GM23338 (cell line): ENCODE data around the gene GLIS2. TPM values are rescaled to one million over a fixed set of nuclear protein-coding genes. Genes with fewer than 3 reads are reported as not detected.

Experiments
- ATAC-seq: fragments of 200-7000 bp; cut with Tn5 transposase; 3 replicates; pipeline ENCODE4 v1.9.1; 2020
- DNase-seq: peaks from one replicate; pipeline ENCODE4 v3.0.0-alpha.2; 2015; ENCODE audit warnings: low spot score
- H2AFZ ChIP-seq: fragments of 200-600 bp; sonication (generic); 2 replicates; pipeline ENCODE4 v1.8.0; 2016; ENCODE audit warnings: antibody characterized with exemption, mild to moderate bottlenecking, moderate library complexity
- H3F3A ChIP-seq: fragments of 200-600 bp; sonication (generic); replicated peaks from 2 replicates; pipeline ENCODE4 v1.8.0; 2017; ENCODE audit warnings: antibody characterized with exemption, mixed run types, low read depth
- H3K27ac ChIP-seq: fragments of 200-600 bp; sonication (generic); 2 replicates; pipeline ENCODE4 v1.6.1; 2016; ENCODE audit warnings: low read depth
- H3K27me3 ChIP-seq: fragments of 200-600 bp; sonication (generic); 2 replicates; pipeline ENCODE4 v1.8.0; 2016; ENCODE audit warnings: mild to moderate bottlenecking, mixed run types, moderate library complexity; ENCODE audit not compliant: insufficient read depth
- H3K36me3 ChIP-seq: fragments of 200-600 bp; sonication (generic); 2 replicates; pipeline ENCODE4 v1.8.0; 2016; ENCODE audit warnings: mild to moderate bottlenecking; ENCODE audit not compliant: insufficient read depth
- H3K4me1 ChIP-seq: fragments of 200-600 bp; sonication (generic); 2 replicates; pipeline ENCODE4 v1.8.0; 2016; ENCODE audit warnings: mild to moderate bottlenecking, moderate library complexity; ENCODE audit not compliant: insufficient read depth
- H3K4me2 ChIP-seq: fragments of 200-600 bp; sonication (generic); 2 replicates; pipeline ENCODE4 v1.7.1; 2017; ENCODE audit warnings: mixed run types
- H3K4me3 ChIP-seq: fragments of 200-600 bp; sonication (generic); 2 replicates; pipeline ENCODE4 v1.6.1; 2016; ENCODE audit warnings: mixed run types
- H3K79me2 ChIP-seq: fragments of 200-600 bp; sonication (generic); replicated peaks from 2 replicates; pipeline ENCODE4 v1.8.0; 2017; ENCODE audit warnings: mild to moderate bottlenecking; ENCODE audit not compliant: insufficient read depth
- H3K9me2 ChIP-seq: fragments of 200-600 bp; sonication (generic); 2 replicates; pipeline ENCODE4 v1.8.0; 2017; ENCODE audit not compliant: insufficient read depth
- H4K20me1 ChIP-seq: fragments of 200-600 bp; sonication (generic); replicated peaks from 2 replicates; pipeline ENCODE4 v1.8.0; 2017; ENCODE audit warnings: mild to moderate bottlenecking; ENCODE audit not compliant: insufficient read depth
- H3K27ac Mint-ChIP-seq: 2 replicates; pipeline ENCODE4 v1.8.0; 2020; ENCODE audit warnings: inconsistent platforms, mild to moderate bottlenecking, moderate library complexity, mixed read lengths
- H3K27me3 Mint-ChIP-seq: 3 replicates; pipeline ENCODE4 v1.8.0; 2022; ENCODE audit warnings: low read depth, mild to moderate bottlenecking, moderate library complexity, mixed read lengths, inconsistent platforms; ENCODE audit not compliant: insufficient read depth, poor library complexity
- H3K36me3 Mint-ChIP-seq: 3 replicates; pipeline ENCODE4 v1.8.0; 2021; ENCODE audit warnings: low read depth, mild to moderate bottlenecking, inconsistent platforms, moderate library complexity, mixed read lengths
- H3K4me1 Mint-ChIP-seq: 3 replicates; pipeline ENCODE4 v1.8.0; 2020; ENCODE audit warnings: mild to moderate bottlenecking, inconsistent platforms, mixed read lengths
- H3K4me3 Mint-ChIP-seq: 3 replicates; pipeline ENCODE4 v1.8.0; 2021; ENCODE audit warnings: moderate library complexity, mild to moderate bottlenecking, inconsistent platforms, mixed read lengths
- H3K9me3 Mint-ChIP-seq: 3 replicates; pipeline ENCODE4 v1.8.0; 2020; ENCODE audit warnings: moderate library complexity, mild to moderate bottlenecking, inconsistent platforms, mixed read lengths
- CREB1 ChIP-seq: fragments of 250-450 bp; sonication (Bioruptor Pico); IDR thresholded peaks from 2 replicates; pipeline ENCODE4 v1.5.0; 2020; ENCODE audit warnings: low read depth, mild to moderate bottlenecking, moderate library complexity
- CTCF ChIP-seq, 2 experiments: fragments of 200-600 bp in 1 of 2; sonication (generic) in 1 of 2; conservative IDR thresholded peaks; 2 replicates each; pipeline versions ENCODE4 v1.5.1 to v1.6.1; 2016 to 2017; ENCODE audit warnings: antibody characterized with exemption in 2 of 2, low read depth in 2 of 2, mild to moderate bottlenecking in 2 of 2, moderate library complexity in 1 of 2
- ETS1 ChIP-seq: IDR thresholded peaks from 2 replicates; pipeline ENCODE4 v1.6.1; 2016; ENCODE audit warnings: antibody characterized with exemption
- EZH2phosphoT487 ChIP-seq: fragments of 200-600 bp; sonication (generic); IDR thresholded peaks from one replicate; pipeline ENCODE4 v1.8.1; 2018; ENCODE audit warnings: antibody characterized with exemption; ENCODE audit not compliant: unreplicated experiment
- JUNB ChIP-seq: IDR thresholded peaks from one replicate; pipeline ENCODE4 v1.6.1; 2016; ENCODE audit warnings: antibody characterized with exemption; ENCODE audit not compliant: unreplicated experiment
- NANOG ChIP-seq: IDR thresholded peaks from 2 replicates; pipeline ENCODE4 v1.6.1; 2016; ENCODE audit warnings: antibody characterized with exemption, borderline replicate concordance
- STAT1 ChIP-seq: IDR thresholded peaks from one replicate; pipeline ENCODE4 v1.6.1; 2016; ENCODE audit warnings: antibody characterized with exemption; ENCODE audit not compliant: unreplicated experiment
- ZNF114 ChIP-seq: fragments of 250-450 bp; sonication (Bioruptor Pico); IDR thresholded peaks from 2 replicates; pipeline ENCODE4 v1.5.0; 2020; ENCODE audit warnings: mild to moderate bottlenecking, moderate library complexity
- ZNF331 ChIP-seq: fragments of 250-450 bp; sonication (Bioruptor Pico); IDR thresholded peaks from 2 replicates; pipeline ENCODE4 v1.5.0; 2020; ENCODE audit warnings: low read depth, mild to moderate bottlenecking, moderate library complexity
- polyA plus RNA-seq: library from polyadenylated mRNA; unstranded; fragments of >200 nt; fragmentation: Nextera tagmentation; extraction: Ambion mirVana; gene quantifications from 2 replicates; pipeline ENCODE4 v1.2.1, GENCODE V29; 2016
- total RNA-seq: library from RNA; depleted of rRNA; stranded (reverse); fragments of >200 nt; shearing (Covaris generic); gene quantifications from 2 replicates; pipeline ENCODE4 v1.2.3, GENCODE V29; 2014
- TF ChIP-seq, protein P1 (sequence below): IDR thresholded peaks from one replicate; pipeline ENCODE4 v1.6.1; 2018; ENCODE audit warnings: antibody characterized with exemption; ENCODE audit not compliant: unreplicated experiment
- TF ChIP-seq, protein P2 (sequence below): fragments of 250-450 bp; sonication (Bioruptor Pico); IDR thresholded peaks from 2 replicates; pipeline ENCODE4 v1.5.0; 2020; ENCODE audit warnings: mild to moderate bottlenecking, moderate library complexity

GLIS2 gene
- total and polyA plus RNA-seq, 2 experiments from 2014 or later = 8.2 to 10.2 TPM

DNA sequence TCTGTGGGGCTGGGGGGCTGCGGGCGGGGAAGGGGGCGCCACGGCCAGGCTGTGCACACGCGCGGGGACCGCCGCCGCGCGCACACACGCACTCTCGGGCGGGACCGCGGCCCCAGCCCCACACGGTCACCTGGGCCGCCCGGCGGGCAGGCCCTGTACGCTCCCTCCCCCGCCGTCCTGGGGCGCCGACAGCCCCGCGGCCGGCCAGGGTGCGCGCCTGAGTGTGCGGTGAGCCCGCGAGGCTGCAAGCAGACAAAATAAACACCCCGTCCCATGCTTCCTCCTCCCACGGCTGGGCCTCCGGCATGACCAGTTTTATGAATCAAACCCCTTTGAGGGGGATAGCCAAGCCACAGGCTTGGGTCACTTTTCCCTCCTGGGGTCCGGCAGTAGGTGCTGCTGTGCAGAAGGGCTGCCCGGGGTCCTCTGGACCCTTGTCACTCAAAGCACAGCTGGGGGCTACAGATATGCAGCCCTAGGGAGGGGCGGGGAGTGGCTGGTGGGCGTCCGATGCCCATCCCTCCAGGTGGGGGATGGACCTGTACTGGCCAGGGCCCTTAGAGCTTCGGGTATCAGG lies 56.2 kb downstream of the GLIS2 start (continued):
- TF ChIP-seq, protein P1, sequence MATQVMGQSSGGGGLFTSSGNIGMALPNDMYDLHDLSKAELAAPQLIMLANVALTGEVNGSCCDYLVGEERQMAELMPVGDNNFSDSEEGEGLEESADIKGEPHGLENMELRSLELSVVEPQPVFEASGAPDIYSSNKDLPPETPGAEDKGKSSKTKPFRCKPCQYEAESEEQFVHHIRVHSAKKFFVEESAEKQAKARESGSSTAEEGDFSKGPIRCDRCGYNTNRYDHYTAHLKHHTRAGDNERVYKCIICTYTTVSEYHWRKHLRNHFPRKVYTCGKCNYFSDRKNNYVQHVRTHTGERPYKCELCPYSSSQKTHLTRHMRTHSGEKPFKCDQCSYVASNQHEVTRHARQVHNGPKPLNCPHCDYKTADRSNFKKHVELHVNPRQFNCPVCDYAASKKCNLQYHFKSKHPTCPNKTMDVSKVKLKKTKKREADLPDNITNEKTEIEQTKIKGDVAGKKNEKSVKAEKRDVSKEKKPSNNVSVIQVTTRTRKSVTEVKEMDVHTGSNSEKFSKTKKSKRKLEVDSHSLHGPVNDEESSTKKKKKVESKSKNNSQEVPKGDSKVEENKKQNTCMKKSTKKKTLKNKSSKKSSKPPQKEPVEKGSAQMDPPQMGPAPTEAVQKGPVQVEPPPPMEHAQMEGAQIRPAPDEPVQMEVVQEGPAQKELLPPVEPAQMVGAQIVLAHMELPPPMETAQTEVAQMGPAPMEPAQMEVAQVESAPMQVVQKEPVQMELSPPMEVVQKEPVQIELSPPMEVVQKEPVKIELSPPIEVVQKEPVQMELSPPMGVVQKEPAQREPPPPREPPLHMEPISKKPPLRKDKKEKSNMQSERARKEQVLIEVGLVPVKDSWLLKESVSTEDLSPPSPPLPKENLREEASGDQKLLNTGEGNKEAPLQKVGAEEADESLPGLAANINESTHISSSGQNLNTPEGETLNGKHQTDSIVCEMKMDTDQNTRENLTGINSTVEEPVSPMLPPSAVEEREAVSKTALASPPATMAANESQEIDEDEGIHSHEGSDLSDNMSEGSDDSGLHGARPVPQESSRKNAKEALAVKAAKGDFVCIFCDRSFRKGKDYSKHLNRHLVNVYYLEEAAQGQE = no peak

- H3K4me1 ChIP-seq = peaks cover 51% of the 10 kb centered on the region
- no peak overlapping the region for H2AFZ ChIP-seq
- no peak for DNase-seq
- peak; percentile 7 for ATAC-seq
- Mint-ChIP-seq H3K27me3 (peaks cover 29% of the 10 kb centered on the region), H3K4me3 (peak overlapping the region; percentile 84), H3K4me1 (peaks cover 35% of the 10 kb centered on the region), H3K27ac (no peak overlapping the region), H3K36me3 (peaks cover 3% of the 10 kb centered on the region; the same call in 1 of the 3 replicates), H3K9me3 (no peaks in the 10 kb centered on the region)
- peak overlapping the region; percentile 94 for H3K4me2 ChIP-seq
- peaks cover 15% of the 10 kb centered on the region for H3K79me2 ChIP-seq
- peak overlapping the region; percentile 73 for H3K4me3 ChIP-seq
- no peaks in the 10 kb centered on the region for H3K9me2 ChIP-seq
- no peaks in the 10 kb centered on the region for H4K20me1 ChIP-seq
- H3K27me3 ChIP-seq = peaks cover 3% of the 10 kb centered on the region; the same call in 1 of the 2 replicates
- H3F3A ChIP-seq = peaks cover 22% of the 10 kb centered on the region; the same call in 1 of the 2 replicates
- H3K27ac ChIP-seq = no peak overlapping the region
- H3K36me3 ChIP-seq = no peaks in the 10 kb centered on the region
- TF ChIP-seq CREB1 = no peak
- TF ChIP-seq ZNF331 (CRISPR knock-in tag) = no peak
- no peak for TF ChIP-seq STAT1
- TF ChIP-seq ZNF114 (CRISPR knock-in tag) = no peak
- TF ChIP-seq, protein P2, sequence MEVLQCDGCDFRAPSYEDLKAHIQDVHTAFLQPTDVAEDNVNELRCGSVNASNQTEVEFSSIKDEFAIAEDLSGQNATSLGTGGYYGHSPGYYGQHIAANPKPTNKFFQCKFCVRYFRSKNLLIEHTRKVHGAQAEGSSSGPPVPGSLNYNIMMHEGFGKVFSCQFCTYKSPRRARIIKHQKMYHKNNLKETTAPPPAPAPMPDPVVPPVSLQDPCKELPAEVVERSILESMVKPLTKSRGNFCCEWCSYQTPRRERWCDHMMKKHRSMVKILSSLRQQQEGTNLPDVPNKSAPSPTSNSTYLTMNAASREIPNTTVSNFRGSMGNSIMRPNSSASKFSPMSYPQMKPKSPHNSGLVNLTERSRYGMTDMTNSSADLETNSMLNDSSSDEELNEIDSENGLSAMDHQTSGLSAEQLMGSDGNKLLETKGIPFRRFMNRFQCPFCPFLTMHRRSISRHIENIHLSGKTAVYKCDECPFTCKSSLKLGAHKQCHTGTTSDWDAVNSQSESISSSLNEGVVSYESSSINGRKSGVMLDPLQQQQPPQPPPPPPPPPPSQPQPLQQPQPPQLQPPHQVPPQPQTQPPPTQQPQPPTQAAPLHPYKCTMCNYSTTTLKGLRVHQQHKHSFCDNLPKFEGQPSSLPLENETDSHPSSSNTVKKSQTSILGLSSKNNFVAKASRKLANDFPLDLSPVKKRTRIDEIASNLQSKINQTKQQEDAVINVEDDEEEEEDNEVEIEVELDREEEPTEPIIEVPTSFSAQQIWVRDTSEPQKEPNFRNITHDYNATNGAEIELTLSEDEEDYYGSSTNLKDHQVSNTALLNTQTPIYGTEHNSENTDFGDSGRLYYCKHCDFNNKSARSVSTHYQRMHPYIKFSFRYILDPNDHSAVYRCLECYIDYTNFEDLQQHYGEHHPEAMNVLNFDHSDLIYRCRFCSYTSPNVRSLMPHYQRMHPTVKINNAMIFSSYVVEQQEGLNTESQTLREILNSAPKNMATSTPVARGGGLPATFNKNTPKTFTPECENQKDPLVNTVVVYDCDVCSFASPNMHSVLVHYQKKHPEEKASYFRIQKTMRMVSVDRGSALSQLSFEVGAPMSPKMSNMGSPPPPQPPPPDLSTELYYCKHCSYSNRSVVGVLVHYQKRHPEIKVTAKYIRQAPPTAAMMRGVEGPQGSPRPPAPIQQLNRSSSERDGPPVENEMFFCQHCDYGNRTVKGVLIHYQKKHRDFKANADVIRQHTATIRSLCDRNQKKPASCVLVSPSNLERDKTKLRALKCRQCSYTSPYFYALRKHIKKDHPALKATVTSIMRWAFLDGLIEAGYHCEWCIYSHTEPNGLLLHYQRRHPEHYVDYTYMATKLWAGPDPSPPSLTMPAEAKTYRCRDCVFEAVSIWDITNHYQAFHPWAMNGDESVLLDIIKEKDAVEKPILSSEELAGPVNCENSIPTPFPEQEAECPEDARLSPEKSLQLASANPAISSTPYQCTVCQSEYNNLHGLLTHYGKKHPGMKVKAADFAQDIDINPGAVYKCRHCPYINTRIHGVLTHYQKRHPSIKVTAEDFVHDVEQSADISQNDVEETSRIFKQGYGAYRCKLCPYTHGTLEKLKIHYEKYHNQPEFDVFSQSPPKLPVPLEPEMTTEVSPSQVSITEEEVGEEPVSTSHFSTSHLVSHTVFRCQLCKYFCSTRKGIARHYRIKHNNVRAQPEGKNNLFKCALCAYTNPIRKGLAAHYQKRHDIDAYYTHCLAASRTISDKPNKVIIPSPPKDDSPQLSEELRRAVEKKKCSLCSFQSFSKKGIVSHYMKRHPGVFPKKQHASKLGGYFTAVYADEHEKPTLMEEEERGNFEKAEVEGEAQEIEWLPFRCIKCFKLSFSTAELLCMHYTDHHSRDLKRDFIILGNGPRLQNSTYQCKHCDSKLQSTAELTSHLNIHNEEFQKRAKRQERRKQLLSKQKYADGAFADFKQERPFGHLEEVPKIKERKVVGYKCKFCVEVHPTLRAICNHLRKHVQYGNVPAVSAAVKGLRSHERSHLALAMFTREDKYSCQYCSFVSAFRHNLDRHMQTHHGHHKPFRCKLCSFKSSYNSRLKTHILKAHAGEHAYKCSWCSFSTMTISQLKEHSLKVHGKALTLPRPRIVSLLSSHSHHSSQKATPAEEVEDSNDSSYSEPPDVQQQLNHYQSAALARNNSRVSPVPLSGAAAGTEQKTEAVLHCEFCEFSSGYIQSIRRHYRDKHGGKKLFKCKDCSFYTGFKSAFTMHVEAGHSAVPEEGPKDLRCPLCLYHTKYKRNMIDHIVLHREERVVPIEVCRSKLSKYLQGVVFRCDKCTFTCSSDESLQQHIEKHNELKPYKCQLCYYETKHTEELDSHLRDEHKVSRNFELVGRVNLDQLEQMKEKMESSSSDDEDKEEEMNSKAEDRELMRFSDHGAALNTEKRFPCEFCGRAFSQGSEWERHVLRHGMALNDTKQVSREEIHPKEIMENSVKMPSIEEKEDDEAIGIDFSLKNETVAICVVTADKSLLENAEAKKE = no peak
- TF ChIP-seq JUNB = no peak
- no peak for TF ChIP-seq CTCF (conservative IDR thresholded peaks at IDR 0.05; ENCODE audit: low read depth in 2 of 2)
- TF ChIP-seq ETS1 = no peak
- TF ChIP-seq NANOG = no peak
- no peak for TF ChIP-seq EZH2phosphoT487
Measured at GRCh38 chr16:4372578-4373355, 56.9 kb downstream of the GLIS2 start.
